H1 (cell line): ENCODE data around the gene IFNL3. TPM values are rescaled to one million over a fixed set of nuclear protein-coding genes. Genes with fewer than 3 reads are reported as not detected.

Source experiments
- CTCF ChIA-PET: fragments of 300-600 bp; sonication (Branson Sonifier 250); formaldehyde crosslinking; loops from one replicate; lab custom pipeline; 2021; ENCODE audit not compliant: partially characterized antibody; lab: Charles Lee
- POLR2A ChIA-PET: fragments of 300-600 bp; sonication (Branson Sonifier 250); formaldehyde crosslinking; loops from one replicate; lab custom pipeline; 2021; ENCODE audit warnings: inconsistent platforms; ENCODE audit not compliant: partially characterized antibody; lab: Charles Lee
- DNase-seq, 2 experiments: peaks; one replicate each; pipeline versions ENCODE4 v3.0.0 to v3.0.0-alpha.2; 2010 to 2022; ENCODE audit warnings: low spot score in 2 of 2, low read depth in 1 of 2, mixed read lengths in 1 of 2
- FAIRE-seq: peaks from 2 replicates; lab custom pipeline; 2011; peaks lifted over from hg19 to GRCh38; lab: Jason Lieb, UNC
- H2AFZ ChIP-seq: 2 replicates; pipeline ENCODE4 v1.8.1; 2012; ENCODE audit warnings: low read length, inconsistent platforms
- H2AK5ac ChIP-seq: 2 replicates; pipeline ENCODE4 v1.6.1; 2013; ENCODE audit warnings: low read depth, low read length
- H2BK120ac ChIP-seq: replicated peaks from 2 replicates; pipeline ENCODE3; 2013; ENCODE audit warnings: low read depth, low read length, inconsistent platforms
- H2BK12ac ChIP-seq: 2 replicates; pipeline ENCODE4 v1.6.1; 2013; ENCODE audit warnings: low read depth, low read length
- H2BK15ac ChIP-seq: 2 replicates; pipeline ENCODE4 v1.6.1; 2013; ENCODE audit warnings: low read length
- H2BK20ac ChIP-seq: 2 replicates; pipeline ENCODE4 v1.6.1; 2013; ENCODE audit warnings: low read length
- H2BK5ac ChIP-seq: 2 replicates; pipeline ENCODE4 v1.6.1; 2013; ENCODE audit warnings: low read depth, low read length
- H3K14ac ChIP-seq: 2 replicates; pipeline ENCODE4 v1.6.1; 2013; ENCODE audit warnings: inconsistent platforms; ENCODE audit not compliant: insufficient read length
- H3K18ac ChIP-seq: 2 replicates; pipeline ENCODE4 v1.6.1; 2013; ENCODE audit warnings: low read length; ENCODE audit errors: extremely low read depth
- H3K23ac ChIP-seq: 2 replicates; pipeline ENCODE4 v1.6.1; 2013; ENCODE audit warnings: inconsistent platforms; ENCODE audit not compliant: insufficient read length
- H3K23me2 ChIP-seq: 2 replicates; pipeline ENCODE4 v1.6.1; 2013; ENCODE audit warnings: low read depth, low read length
- H3K27ac ChIP-seq: 2 replicates; pipeline ENCODE4 v1.6.1; 2011; ENCODE audit warnings: low read depth, low read length, inconsistent platforms
- H3K27me3 ChIP-seq, 4 experiments: replicated peaks in 1 of 4; 1 replicate in 1 of 4; 2 replicates in 3 of 4; pipeline versions ENCODE4 v1.6.1 to v1.8.1; 2011 to 2013; ENCODE audit warnings: low read length in 3 of 4, mild to moderate bottlenecking in 3 of 4, inconsistent platforms in 2 of 4, mixed read lengths in 2 of 4, moderate library complexity in 1 of 4; ENCODE audit not compliant: control insufficient read depth in 3 of 4, insufficient read depth in 3 of 4; ENCODE audit errors: extremely low read depth in 1 of 4
- H3K36me3 ChIP-seq, 4 experiments: 2 replicates each; pipeline versions ENCODE4 v1.6.1 to v1.8.1; 2011 to 2013; ENCODE audit warnings: mild to moderate bottlenecking in 4 of 4, low read length in 3 of 4, moderate library complexity in 2 of 4, control low read depth in 1 of 4, inconsistent platforms in 1 of 4; ENCODE audit not compliant: insufficient read depth in 4 of 4, control insufficient read depth in 2 of 4
- H3K4ac ChIP-seq: replicated peaks from 2 replicates; pipeline ENCODE3; 2013; ENCODE audit warnings: low read length, low read depth, mixed read lengths, inconsistent platforms; ENCODE audit not compliant: insufficient read length
- H3K4me1 ChIP-seq, 4 experiments: replicated peaks in 1 of 4; 1 replicate in 1 of 4; 2 replicates in 3 of 4; pipeline versions ENCODE4 v1.6.1 to v1.8.1; 2011 to 2013; ENCODE audit warnings: low read length in 3 of 4, inconsistent platforms in 2 of 4, mixed read lengths in 1 of 4; ENCODE audit not compliant: insufficient read depth in 4 of 4, control insufficient read depth in 3 of 4
- H3K4me2 ChIP-seq, 2 experiments: 2 replicates each; pipeline versions ENCODE4 v1.6.1 to v1.8.1; 2011 to 2013; ENCODE audit warnings: low read depth in 2 of 2, low read length in 2 of 2, control low read depth in 1 of 2, inconsistent platforms in 1 of 2, mild to moderate bottlenecking in 1 of 2; ENCODE audit not compliant: insufficient read depth in 1 of 2
- H3K4me3 ChIP-seq, 4 experiments: fragments of 200-600, 300-600 bp in 1 of 4; sonication (generic), shearing (Covaris generic), sonication (Bioruptor Twin) in 1 of 4; 2 replicates each; pipeline versions ENCODE4 v1.5.1 to v1.8.1; 2011 to 2016; ENCODE audit warnings: low read length in 4 of 4, low read depth in 3 of 4, control low read depth in 2 of 4, inconsistent platforms in 2 of 4, mild to moderate bottlenecking in 2 of 4, mixed read lengths in 1 of 4, moderate library complexity in 1 of 4; ENCODE audit not compliant: insufficient read depth in 2 of 4; ENCODE audit errors: extremely low read depth in 1 of 4
- H3K56ac ChIP-seq: replicated peaks from 2 replicates; pipeline ENCODE3; 2013; ENCODE audit warnings: low read depth, mild to moderate bottlenecking, mixed read lengths, low read length, inconsistent platforms; ENCODE audit not compliant: insufficient read length
- H3K79me1 ChIP-seq: 2 replicates; pipeline ENCODE4 v1.6.1; 2013; ENCODE audit warnings: low read depth, low read length, control low read depth
- H3K79me2 ChIP-seq, 2 experiments: 2 replicates each; pipeline versions ENCODE4 v1.6.1 to v1.8.1; 2012 to 2013; ENCODE audit warnings: low read length in 2 of 2, mild to moderate bottlenecking in 2 of 2, inconsistent platforms in 1 of 2; ENCODE audit not compliant: insufficient read depth in 2 of 2, control insufficient read depth in 1 of 2
- H3K9ac ChIP-seq, 4 experiments: replicated peaks in 1 of 4; 1 replicate in 1 of 4; 2 replicates in 3 of 4; pipeline versions ENCODE4 v1.6.1 to v1.8.1; 2011 to 2013; ENCODE audit warnings: low read depth in 3 of 4, low read length in 3 of 4, control low read depth in 2 of 4, mild to moderate bottlenecking in 2 of 4, moderate library complexity in 2 of 4, inconsistent platforms in 1 of 4; ENCODE audit errors: extremely low read depth in 1 of 4
- H3K9me3 ChIP-seq, 2 experiments: 2 replicates each; pipeline versions ENCODE4 v1.6.1 to v1.8.1; 2012 to 2013; ENCODE audit warnings: mild to moderate bottlenecking in 2 of 2, moderate library complexity in 2 of 2, control low read depth in 1 of 2, inconsistent platforms in 1 of 2, low read depth in 1 of 2, low read length in 1 of 2, mixed read lengths in 1 of 2; ENCODE audit not compliant: insufficient read depth in 2 of 2
- H4K20me1 ChIP-seq, 2 experiments: replicated peaks in 1 of 2; 2 replicates each; pipeline versions ENCODE3 to v1.8.1; 2011 to 2013; ENCODE audit warnings: inconsistent platforms in 2 of 2, low read length in 2 of 2, mild to moderate bottlenecking in 1 of 2; ENCODE audit not compliant: insufficient read depth in 2 of 2, control insufficient read depth in 1 of 2
- H4K5ac ChIP-seq: 2 replicates; pipeline ENCODE4 v1.6.1; 2013; ENCODE audit warnings: low read length, low read depth, mixed read lengths, inconsistent platforms; ENCODE audit not compliant: insufficient read length
- H4K8ac ChIP-seq: 2 replicates; pipeline ENCODE4 v1.8.0; 2013; ENCODE audit warnings: mild to moderate bottlenecking, moderate library complexity, low read length, inconsistent platforms; ENCODE audit not compliant: insufficient read depth; ENCODE audit errors: extremely low read depth
- H4K91ac ChIP-seq: replicated peaks from 2 replicates; pipeline ENCODE3; 2013; ENCODE audit warnings: low read length, mixed read lengths, inconsistent platforms; ENCODE audit not compliant: insufficient read length
- BCL11A ChIP-seq, 2 experiments: IDR thresholded peaks; one replicate each; pipeline ENCODE4 v1.6.1; 2011; ENCODE audit warnings: low read depth in 2 of 2, low read length in 2 of 2, mild to moderate bottlenecking in 2 of 2
- EP300 ChIP-seq, 2 experiments: IDR thresholded peaks; 1 replicate in 1 of 2; 2 replicates in 1 of 2; pipeline ENCODE4 v1.6.1; 2011 to 2012; ENCODE audit warnings: low read depth in 2 of 2, low read length in 2 of 2, mild to moderate bottlenecking in 2 of 2, borderline replicate concordance in 1 of 2, inconsistent platforms in 1 of 2, moderate library complexity in 1 of 2
- GTF2F1 ChIP-seq: IDR thresholded peaks from 2 replicates; pipeline ENCODE4 v1.6.1; 2012; ENCODE audit warnings: low read depth, low read length, improper control_type of control experiment, borderline replicate concordance
- JUND ChIP-seq: IDR thresholded peaks from 2 replicates; pipeline ENCODE4 v1.6.1; 2011; ENCODE audit warnings: mild to moderate bottlenecking, improper control_type of control experiment, low read length
- NANOG ChIP-seq: IDR thresholded peaks from 2 replicates; pipeline ENCODE4 v1.6.1; 2011; ENCODE audit warnings: low read length, low read depth, mild to moderate bottlenecking, inconsistent platforms; ENCODE audit not compliant: insufficient read depth, poor library complexity, severe bottlenecking
- POU5F1 ChIP-seq: IDR thresholded peaks from 2 replicates; pipeline ENCODE4 v1.6.1; 2011; ENCODE audit warnings: low read depth, mild to moderate bottlenecking, low read length, moderate library complexity
- RFX5 ChIP-seq: IDR thresholded peaks from 2 replicates; pipeline ENCODE4 v1.6.1; 2011; ENCODE audit warnings: low read depth, low read length, improper control_type of control experiment, borderline replicate concordance
- TEAD4 ChIP-seq: IDR thresholded peaks from 2 replicates; pipeline ENCODE4 v1.6.1; 2012; ENCODE audit warnings: low read depth, low read length, inconsistent platforms, mixed read lengths
- ZNF274 ChIP-seq: IDR thresholded peaks from 2 replicates; pipeline ENCODE4 v1.7.0; 2012; ENCODE audit warnings: low read length, borderline replicate concordance; ENCODE audit errors: extremely low read depth
- WGBS, 2 experiments: shearing (Covaris generic) in 1 of 2; methylation state at CpG; one replicate each; pipeline versions ENCODE4 v1.1.6 to v1.1.7; 2013 to 2015; ENCODE audit warnings: low lambda C conversion rate in 2 of 2, mixed read lengths in 2 of 2, inconsistent platforms in 1 of 2, low coverage in 1 of 2, missing lambda C conversion rate in 1 of 2; ENCODE audit not compliant: insufficient replicate concordance in 2 of 2, insufficient coverage in 1 of 2, insufficient read length in 1 of 2; ENCODE audit errors: extremely low coverage in 1 of 2, missing lambda C conversion rate in 1 of 2; 5-methylcytosine and 5-hydroxymethylcytosine counted together
- polyA plus RNA-seq, 7 experiments: library from polyadenylated mRNA; depleted of rRNA in 3 of 7; stranded (reverse) in 5 of 7; unstranded in 2 of 7; fragments of >200 nt in 5 of 7; fragments of 200-250 nt in 2 of 7; gene quantifications; 1 replicate in 5 of 7; 2 replicates in 1 of 7; 4 replicates in 1 of 7; pipeline versions ENCODE4 v1.2.1 to v1.2.3, GENCODE V29; 2011 to 2013; ENCODE audit warnings: missing spikeins in 2 of 7, mixed read lengths in 2 of 7
- total RNA-seq: library from RNA; stranded (reverse); fragmentation: NEBNext Ultra II Directional; extraction: Animal tissue kit (Norgen Biotek cat#: 25700); gene quantifications from 2 replicates; pipeline ENCODE4 v1.2.1, GENCODE V29; 2021

The IFNL3 gene
- total and polyA plus RNA-seq, 2 of the 8 experiments (the other 6 are each of a cell fraction or from before 2014, with no cell fraction given): 0.11 TPM; not detected in 1

- H4K20me1 ChIP-seq: no peaks in the 10 kb centered on the region
- no peak overlapping the region for H3K14ac ChIP-seq
- no peak overlapping the region for H2BK15ac ChIP-seq
- no peaks in the 10 kb centered on the region for H3K79me1 ChIP-seq
- H3K4ac ChIP-seq: no peak overlapping the region
- no peak overlapping the region for H4K8ac ChIP-seq
- H3K27ac ChIP-seq: no peak overlapping the region
- no peak overlapping the region for H2BK12ac ChIP-seq
- no peaks in the 10 kb centered on the region for H3K79me2 ChIP-seq
- H2BK20ac ChIP-seq: no peak overlapping the region
- peaks cover 0 to 4% (median 0%) of the 10 kb centered on the region in 4 experiments; a peak in 2 of 7 replicates for H3K27me3 ChIP-seq
- CTCF ChIA-PET: interaction anchor here (1.0 to 1.1 kb wide), 3 partner anchors 51 to 153 kb away, joined by 3 read pairs; no protein-coding TSS in a partner anchor
- no peak for DNase-seq
- no peak overlapping the region for H2AFZ ChIP-seq
- H2AK5ac ChIP-seq: no peak overlapping the region
- H2BK120ac ChIP-seq: no peak overlapping the region
- no peak overlapping the region for H2BK5ac ChIP-seq
- 82% methylated on average over 5 of the region's 5 CpGs; no CpG with 5 or more reads in 1 of the 2 experiments for WGBS, 2 experiments
- no peak for FAIRE-seq
- H4K91ac ChIP-seq: no peak overlapping the region
- no peak overlapping the region for H3K18ac ChIP-seq
- H3K56ac ChIP-seq: no peak overlapping the region
- TF ChIP-seq JUND (no peak), POU5F1 (no peak), TEAD4 (no peak), EP300 (IDR thresholded peaks at IDR 0.05; ENCODE audit: borderline replicate concordance in 1 of 2, low read depth in 2 of 2, low read length in 2 of 2) (no peak), NANOG (no peak), RFX5 (no peak), BCL11A (IDR thresholded peaks at IDR 0.05; ENCODE audit: low read depth in 2 of 2, low read length in 2 of 2) (no peak), GTF2F1 (no peak), ZNF274 (no peak)
- TF ChIP-seq, all 59 proteins: peak for 0
- POLR2A ChIA-PET: interaction anchor here (1.2 kb wide), 2 partner anchors 11 to 30 kb away, joined by 3 read pairs; no protein-coding TSS in a partner anchor
- no peaks in the 10 kb centered on the region for H3K36me3 ChIP-seq
- no peaks in the 10 kb centered on the region for H3K4me1 ChIP-seq
- H4K5ac ChIP-seq: no peak overlapping the region
- no peaks in the 10 kb centered on the region; the same call in 1 of the 2 replicates for H3K23me2 ChIP-seq
- no peak overlapping the region for H3K23ac ChIP-seq
- H3K4me2 ChIP-seq: no peak overlapping the region
- H3K9ac ChIP-seq: no peak overlapping the region
- no peak overlapping the region for H3K4me3 ChIP-seq
- H3K9me3 ChIP-seq: no peaks in the 10 kb centered on the region
These were observed 30.8 kb upstream of the IFNL3 start for GRCh38 chr19:39275578-39275977.
